Measurements from ENCODE around the gene PMFBP1. TPM values are rescaled to one million over a fixed set of nuclear protein-coding genes. Genes with fewer than 3 reads are reported as not detected.

PMFBP1 gene
- total RNA-seq, 1 experiment from 2014 or later = 5.6 TPM

DNA sequence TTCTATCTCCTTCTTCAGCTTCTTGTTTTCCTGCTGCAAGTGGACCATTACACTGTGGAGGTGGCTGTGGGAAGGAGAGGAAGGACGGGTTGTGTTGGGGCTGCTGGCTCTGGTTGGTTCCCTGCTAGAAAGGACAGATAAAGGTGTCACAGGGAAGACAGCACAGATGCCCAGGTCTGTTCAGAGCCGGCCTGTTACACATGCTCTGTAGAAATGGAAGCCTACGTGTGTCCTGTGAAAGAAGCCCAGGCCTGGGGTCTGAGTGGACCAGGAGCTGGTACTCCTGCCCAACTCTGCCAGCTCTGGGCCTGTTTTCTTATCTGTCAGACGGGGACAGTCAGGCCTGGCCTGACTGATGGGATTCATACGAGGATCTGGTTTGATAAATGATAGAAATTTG, 51.9 kb downstream of the PMFBP1 start:
- Histone ChIP-seq H3K79me2 (ENCODE audit: insufficient read depth, low read length) (no peaks in the 10 kb centered on the region), H3K4me2 (ENCODE audit: low read length) (no peak overlapping the region), H3K27me3 (ENCODE audit: insufficient read depth, low read length) (no peaks in the 10 kb centered on the region), H3K9ac (ENCODE audit: low read length) (no peak overlapping the region), H2AFZ (ENCODE audit: low read depth, low read length, poor library complexity, severe bottlenecking) (no peak overlapping the region), H4K20me1 (ENCODE audit: insufficient read depth) (no peaks in the 10 kb centered on the region), H3K4me1 (ENCODE audit: control insufficient read depth in 1 of 2, insufficient read depth in 2 of 2, low read length in 2 of 2) (no peaks in the 10 kb centered on the region), H3K9me3 (ENCODE audit: control insufficient read depth in 1 of 2, insufficient read depth in 1 of 2, low read depth in 1 of 2, low read length in 2 of 2) (no peaks in the 10 kb centered on the region), H3K4me3 (replicated peaks in 1 of 2; ENCODE audit: low read depth in 1 of 2, low read length in 2 of 2) (no peak overlapping the region), H3K27ac (ENCODE audit: low read depth, low read length) (no peak overlapping the region), H3K9me2 (ENCODE audit: insufficient read depth) (no peaks in the 10 kb centered on the region), H3K36me3 (ENCODE audit: control insufficient read depth in 1 of 2, insufficient read depth in 2 of 2, low read length in 2 of 2) (no peaks in the 10 kb centered on the region)
- intact Hi-C loops (cut with micrococcal nuclease) = no loop called here
- RAD21 ChIA-PET (ENCODE audit: low non-redundant PET in 1 of 2, low total read pairs in 2 of 2, uncharacterized antibody in 2 of 2, unreplicated experiment in 2 of 2) = no interaction called here
- DNase-seq (ENCODE audit: low read depth, low spot score) (no peak), ATAC-seq (no peak)
- POLR2A ChIA-PET = no interaction called here
- TF ChIP-seq, protein P1, sequence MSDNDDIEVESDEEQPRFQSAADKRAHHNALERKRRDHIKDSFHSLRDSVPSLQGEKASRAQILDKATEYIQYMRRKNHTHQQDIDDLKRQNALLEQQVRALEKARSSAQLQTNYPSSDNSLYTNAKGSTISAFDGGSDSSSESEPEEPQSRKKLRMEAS (IDR thresholded peaks at IDR 0.05) = no peak
- no TSS peak for BruUV-seq (replicated peaks)
- CTCF ChIA-PET = no interaction called here

DNA sequence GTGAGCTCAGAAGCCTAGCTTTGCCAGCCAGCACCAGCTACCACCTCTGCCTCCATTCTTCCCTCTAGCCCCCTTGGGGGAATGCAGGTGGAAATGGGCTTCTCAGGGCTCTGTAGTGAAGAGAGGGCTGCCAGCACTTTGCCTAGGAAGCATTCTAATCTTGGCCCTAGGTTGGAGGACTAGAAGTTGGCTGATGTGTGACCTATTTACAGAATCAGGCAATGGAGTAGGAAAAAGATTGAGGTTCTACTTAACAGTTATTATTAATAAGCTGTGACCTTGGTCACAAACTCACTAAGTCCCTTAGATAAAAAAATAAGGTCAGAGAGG, 58.4 kb downstream of the PMFBP1 start:
- H3K9me2 ChIP-seq (ENCODE audit: insufficient read depth) = no peaks in the 10 kb centered on the region
- no peaks in the 10 kb centered on the region for H3K79me2 ChIP-seq (ENCODE audit: insufficient read depth, low read length)
- TF ChIP-seq JUND (IDR thresholded peaks at IDR 0.05) (no peak), SRF (IDR thresholded peaks at IDR 0.05; ENCODE audit: low read depth) (no peak), EGR1 (IDR thresholded peaks at IDR 0.05; ENCODE audit: low read depth) (no peak), TCF7L2 (IDR thresholded peaks at IDR 0.05; ENCODE audit: borderline replicate concordance, extremely low read depth, insufficient read depth, insufficient read length) (no peak)
- TF ChIP-seq, protein P2, sequence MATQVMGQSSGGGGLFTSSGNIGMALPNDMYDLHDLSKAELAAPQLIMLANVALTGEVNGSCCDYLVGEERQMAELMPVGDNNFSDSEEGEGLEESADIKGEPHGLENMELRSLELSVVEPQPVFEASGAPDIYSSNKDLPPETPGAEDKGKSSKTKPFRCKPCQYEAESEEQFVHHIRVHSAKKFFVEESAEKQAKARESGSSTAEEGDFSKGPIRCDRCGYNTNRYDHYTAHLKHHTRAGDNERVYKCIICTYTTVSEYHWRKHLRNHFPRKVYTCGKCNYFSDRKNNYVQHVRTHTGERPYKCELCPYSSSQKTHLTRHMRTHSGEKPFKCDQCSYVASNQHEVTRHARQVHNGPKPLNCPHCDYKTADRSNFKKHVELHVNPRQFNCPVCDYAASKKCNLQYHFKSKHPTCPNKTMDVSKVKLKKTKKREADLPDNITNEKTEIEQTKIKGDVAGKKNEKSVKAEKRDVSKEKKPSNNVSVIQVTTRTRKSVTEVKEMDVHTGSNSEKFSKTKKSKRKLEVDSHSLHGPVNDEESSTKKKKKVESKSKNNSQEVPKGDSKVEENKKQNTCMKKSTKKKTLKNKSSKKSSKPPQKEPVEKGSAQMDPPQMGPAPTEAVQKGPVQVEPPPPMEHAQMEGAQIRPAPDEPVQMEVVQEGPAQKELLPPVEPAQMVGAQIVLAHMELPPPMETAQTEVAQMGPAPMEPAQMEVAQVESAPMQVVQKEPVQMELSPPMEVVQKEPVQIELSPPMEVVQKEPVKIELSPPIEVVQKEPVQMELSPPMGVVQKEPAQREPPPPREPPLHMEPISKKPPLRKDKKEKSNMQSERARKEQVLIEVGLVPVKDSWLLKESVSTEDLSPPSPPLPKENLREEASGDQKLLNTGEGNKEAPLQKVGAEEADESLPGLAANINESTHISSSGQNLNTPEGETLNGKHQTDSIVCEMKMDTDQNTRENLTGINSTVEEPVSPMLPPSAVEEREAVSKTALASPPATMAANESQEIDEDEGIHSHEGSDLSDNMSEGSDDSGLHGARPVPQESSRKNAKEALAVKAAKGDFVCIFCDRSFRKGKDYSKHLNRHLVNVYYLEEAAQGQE (IDR thresholded peaks at IDR 0.05; ENCODE audit: low read depth) = no peak
- no TSS peak for BruUV-seq (replicated peaks)
- H3K9ac ChIP-seq (ENCODE audit: low read length) = no peak overlapping the region
- H3K27ac ChIP-seq (ENCODE audit: low read depth, low read length) = no peak overlapping the region
- no peaks in the 10 kb centered on the region for H3K27me3 ChIP-seq (ENCODE audit: insufficient read depth, low read length)
- ChIA-PET RAD21 (ENCODE audit: low non-redundant PET in 1 of 2, low total read pairs in 2 of 2, uncharacterized antibody in 2 of 2, unreplicated experiment in 2 of 2) (no interaction called here), CTCF (no interaction called here), POLR2A (no interaction called here)
- DNase-seq (ENCODE audit: low read depth, low spot score) (no peak), ATAC-seq (no peak)
- no peak overlapping the region for H3K4me3 ChIP-seq (replicated peaks in 1 of 2; ENCODE audit: low read depth in 1 of 2, low read length in 2 of 2)
- no peaks in the 10 kb centered on the region for H3K4me1 ChIP-seq (ENCODE audit: control insufficient read depth in 1 of 2, insufficient read depth in 2 of 2, low read length in 2 of 2)
- no peaks in the 10 kb centered on the region for H3K9me3 ChIP-seq (ENCODE audit: control insufficient read depth in 1 of 2, insufficient read depth in 1 of 2, low read depth in 1 of 2, low read length in 2 of 2)
- peaks cover 12 to 16% of the 10 kb centered on the region in 2 experiments; a peak in 3 of 4 replicates for H3K36me3 ChIP-seq (ENCODE audit: control insufficient read depth in 1 of 2, insufficient read depth in 2 of 2, low read length in 2 of 2)
- H3K4me2 ChIP-seq (ENCODE audit: low read length) = no peak overlapping the region
- intact Hi-C loops (cut with micrococcal nuclease) = no loop called here
- no peak overlapping the region for H2AFZ ChIP-seq (ENCODE audit: low read depth, low read length, poor library complexity, severe bottlenecking)
- no peaks in the 10 kb centered on the region for H4K20me1 ChIP-seq (ENCODE audit: insufficient read depth)

All from HCT116 (cell line).